ENCODE data around the gene ATP9B. TPM values are rescaled to one million over a fixed set of nuclear protein-coding genes. Genes with fewer than 3 reads are reported as not detected.

ATP9B gene
- total and polyA plus RNA-seq, 12 donors: 6.7 to 19.7 (median 14.5) TPM

DNA sequence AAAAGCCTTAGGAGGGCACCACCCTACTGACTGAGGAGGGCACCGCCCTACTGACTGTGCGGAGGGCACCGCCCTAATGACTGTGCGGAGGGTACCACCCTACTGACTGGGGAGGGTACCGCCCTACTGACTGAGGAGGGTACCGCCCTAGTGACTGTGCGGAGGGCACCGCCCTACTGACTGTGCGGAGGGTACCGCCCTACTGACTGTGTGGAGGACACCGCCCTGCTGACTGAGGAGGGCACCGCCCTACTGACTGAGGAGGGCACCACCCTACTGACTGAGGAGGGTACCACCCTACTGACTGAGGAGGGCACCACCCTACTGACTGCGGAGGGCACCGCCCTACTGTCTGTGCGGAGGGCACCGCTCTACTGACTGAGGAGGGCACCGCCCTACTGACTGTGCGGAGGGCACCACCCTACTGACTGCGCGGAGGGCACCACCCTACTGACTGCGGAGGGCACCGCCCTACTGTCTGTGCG, 176.4 kb downstream of the ATP9B start:
- intact Hi-C loops (cut with DNase I): loop anchor here in 8 of 10 donors (5.0 to 10.0 kb wide), 7 partner anchors 171 to 1341 kb away; partner anchors contain the start of gene ATP9B (in 2 of the 8)
- no peaks in the 10 kb centered on the region for H3K27me3 ChIP-seq
- no peak for DNase-seq
- H3K9me3 ChIP-seq: no peaks in the 10 kb centered on the region
- no peaks in the 10 kb centered on the region for H3K36me3 ChIP-seq
- TF ChIP-seq, protein P1, sequence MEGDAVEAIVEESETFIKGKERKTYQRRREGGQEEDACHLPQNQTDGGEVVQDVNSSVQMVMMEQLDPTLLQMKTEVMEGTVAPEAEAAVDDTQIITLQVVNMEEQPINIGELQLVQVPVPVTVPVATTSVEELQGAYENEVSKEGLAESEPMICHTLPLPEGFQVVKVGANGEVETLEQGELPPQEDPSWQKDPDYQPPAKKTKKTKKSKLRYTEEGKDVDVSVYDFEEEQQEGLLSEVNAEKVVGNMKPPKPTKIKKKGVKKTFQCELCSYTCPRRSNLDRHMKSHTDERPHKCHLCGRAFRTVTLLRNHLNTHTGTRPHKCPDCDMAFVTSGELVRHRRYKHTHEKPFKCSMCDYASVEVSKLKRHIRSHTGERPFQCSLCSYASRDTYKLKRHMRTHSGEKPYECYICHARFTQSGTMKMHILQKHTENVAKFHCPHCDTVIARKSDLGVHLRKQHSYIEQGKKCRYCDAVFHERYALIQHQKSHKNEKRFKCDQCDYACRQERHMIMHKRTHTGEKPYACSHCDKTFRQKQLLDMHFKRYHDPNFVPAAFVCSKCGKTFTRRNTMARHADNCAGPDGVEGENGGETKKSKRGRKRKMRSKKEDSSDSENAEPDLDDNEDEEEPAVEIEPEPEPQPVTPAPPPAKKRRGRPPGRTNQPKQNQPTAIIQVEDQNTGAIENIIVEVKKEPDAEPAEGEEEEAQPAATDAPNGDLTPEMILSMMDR (IDR thresholded peaks at IDR 0.05): no peak
- no peak overlapping the region for H3K4me3 ChIP-seq
- WGBS, 2 donors: 93 to 95% methylated on average over 23 of the region's 23 CpGs
- peaks cover 0 to 7% (median 0%) of the 10 kb centered on the region in 9 donors for H3K4me1 ChIP-seq
- ATAC-seq: no peak
- H3K27ac ChIP-seq: no peak overlapping the region

DNA sequence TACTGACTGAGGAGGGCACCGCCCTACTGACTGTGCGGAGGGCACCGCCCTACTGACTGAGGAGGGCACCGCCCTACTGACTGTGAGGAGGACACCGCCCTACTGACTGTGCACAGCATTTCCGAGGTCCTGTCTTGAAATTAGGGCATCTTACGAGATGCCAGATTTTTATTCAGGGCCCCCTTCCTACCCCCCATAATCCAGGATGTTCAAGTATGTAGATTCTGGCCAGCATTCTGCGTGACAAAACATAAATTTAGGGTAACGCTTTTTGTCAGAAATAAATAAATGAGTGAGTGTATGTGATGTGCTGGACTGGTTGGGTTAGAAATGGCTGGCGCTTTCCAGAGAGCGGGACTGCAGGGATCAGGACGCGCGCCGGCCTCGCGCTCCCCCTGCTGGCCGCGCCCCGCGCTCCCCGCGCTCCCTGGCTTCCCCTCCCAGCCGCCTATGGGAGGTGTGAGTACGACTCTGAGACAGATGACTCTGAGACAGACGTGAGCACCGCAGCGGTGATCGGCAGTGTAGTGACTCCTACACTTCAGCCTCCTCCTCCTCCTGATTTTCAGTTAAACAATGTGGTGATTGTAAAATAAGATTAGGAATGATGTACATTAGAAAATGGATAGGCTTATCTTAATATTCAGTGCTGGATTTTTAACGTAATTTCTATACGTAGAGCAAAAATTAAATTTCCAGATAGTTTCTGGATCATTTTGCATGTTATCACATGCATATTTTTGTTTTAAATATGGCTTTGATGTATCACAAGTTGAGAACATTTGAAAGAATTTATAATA, 177.3 kb downstream of the ATP9B start:
- Histone ChIP-seq H3K4me1 (peaks cover 0 to 7% (median 0%) of the 10 kb centered on the region in 9 donors), H3K9me3 (no peaks in the 10 kb centered on the region), H3K4me3 (peak overlapping the region in 2 of 10 donors; percentile 6 to 25), H3K27me3 (no peaks in the 10 kb centered on the region), H3K27ac (no peak overlapping the region), H3K36me3 (no peaks in the 10 kb centered on the region)
- intact Hi-C loops (cut with DNase I): loop anchor here in 8 of 10 donors (5.0 to 10.0 kb wide), 7 partner anchors 172 to 1342 kb away; partner anchors contain the start of gene ATP9B (in 2 of the 8)
- ATAC-seq: peak; percentile 96 to 100 (median 98)
- DNase-seq: peak; percentile 58 to 73
- WGBS, 2 donors: 20 to 25% methylated on average over 31 of the region's 31 CpGs
- TF ChIP-seq, protein P1 (IDR thresholded peaks at IDR 0.05): peak; percentile 87 to 99 (median 96)

DNA sequence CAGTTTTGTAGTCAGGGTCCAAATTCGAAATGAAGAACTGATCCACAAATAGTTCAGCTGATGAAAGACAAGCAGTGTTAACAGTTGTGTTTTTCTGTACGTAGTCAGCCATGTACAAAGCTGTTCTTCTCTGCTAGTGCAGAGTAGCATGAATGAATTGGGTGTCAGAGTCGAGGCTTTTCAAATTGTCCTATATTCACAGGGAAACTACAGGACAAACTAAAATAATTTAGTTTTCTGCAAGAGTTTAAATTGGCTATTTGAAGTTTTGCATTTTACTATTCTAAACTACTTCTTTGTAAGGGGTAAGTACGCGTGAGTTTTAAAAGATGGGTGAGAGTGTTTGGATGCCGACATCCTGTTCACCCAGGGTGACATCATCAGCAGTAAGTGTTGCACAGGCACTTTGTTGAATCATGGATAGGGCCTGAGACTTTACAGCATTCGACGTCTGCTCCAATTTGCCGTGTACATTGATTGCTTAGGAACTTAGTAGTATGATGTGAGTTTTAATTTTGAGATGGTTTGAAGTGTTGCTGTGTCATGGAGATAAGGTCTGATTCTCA, 179.4 kb downstream of the ATP9B start:
- Histone ChIP-seq H3K4me1 (peaks cover 0 to 7% (median 0%) of the 10 kb centered on the region in 9 donors), H3K36me3 (peaks cover 0 to 6% (median 0%) of the 10 kb centered on the region in 9 donors), H3K27ac (no peak overlapping the region), H3K9me3 (no peaks in the 10 kb centered on the region), H3K27me3 (no peaks in the 10 kb centered on the region), H3K4me3 (no peak overlapping the region)
- ATAC-seq (no peak), DNase-seq (no peak)
- intact Hi-C loops (cut with DNase I): loop anchor here in 8 of 10 donors (5.0 to 10.0 kb wide), 7 partner anchors 174 to 1344 kb away; partner anchors contain the start of gene ATP9B (in 2 of the 8)
- TF ChIP-seq, protein P1 (IDR thresholded peaks at IDR 0.05): no peak
- WGBS, 2 donors: 78 to 84% methylated on average over 9 of the region's 9 CpGs

DNA sequence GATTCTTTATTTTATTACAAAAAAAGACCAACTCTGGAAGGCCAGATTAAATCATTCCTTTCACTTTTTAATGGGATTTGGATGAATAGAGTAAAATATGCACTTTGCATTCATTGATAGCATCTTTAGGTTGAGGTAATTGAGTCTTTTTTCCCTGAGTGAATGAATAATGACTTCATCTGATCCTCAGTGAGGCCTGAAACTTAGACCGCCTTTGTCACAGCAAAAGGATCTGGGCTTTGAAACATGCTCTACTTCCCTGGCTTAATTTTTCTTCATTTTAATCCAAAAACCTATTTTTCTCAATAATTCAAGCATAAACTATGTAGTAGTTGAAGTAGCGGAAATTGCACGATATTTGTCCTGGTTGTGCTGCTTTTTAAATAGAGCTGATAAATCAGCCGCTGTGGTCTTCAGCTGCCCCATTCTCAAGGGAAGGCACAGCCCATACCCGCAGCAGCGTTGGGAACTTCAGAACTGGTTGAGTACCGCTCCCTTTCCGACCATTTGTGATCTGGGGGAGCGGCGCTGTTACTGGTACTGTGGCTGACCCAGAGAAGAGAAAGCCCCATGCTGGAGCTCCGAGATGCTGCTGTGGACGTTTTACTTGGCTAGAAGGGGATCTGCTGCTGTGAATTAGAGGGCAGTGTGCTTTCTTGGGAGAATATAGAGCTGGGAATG, 181.2 kb downstream of the ATP9B start:
- ATAC-seq (no peak), DNase-seq (no peak)
- Histone ChIP-seq H3K27ac (no peak overlapping the region), H3K27me3 (no peaks in the 10 kb centered on the region), H3K9me3 (no peaks in the 10 kb centered on the region), H3K4me3 (no peak overlapping the region), H3K4me1 (peaks cover 0 to 7% (median 0%) of the 10 kb centered on the region in 9 donors), H3K36me3 (peaks cover 0 to 24% (median 0%) of the 10 kb centered on the region in 9 donors)
- WGBS, 2 donors: 89 to 90% methylated on average over 12 of the region's 12 CpGs
- TF ChIP-seq, protein P1 (IDR thresholded peaks at IDR 0.05): no peak
- intact Hi-C loops (cut with DNase I): loop anchor here in 1 of 10 donors (10.0 kb wide), 1 partner anchor 1346 kb away; no protein-coding TSS in a partner anchor
